Measurements from ENCODE around the gene TULP1. TPM values are rescaled to one million over a fixed set of nuclear protein-coding genes. Genes with fewer than 3 reads are reported as not detected.

TULP1 gene
- total and polyA plus RNA-seq, 2 of the 4 experiments (the other 2 are of a cell fraction) = not detected

DNA sequence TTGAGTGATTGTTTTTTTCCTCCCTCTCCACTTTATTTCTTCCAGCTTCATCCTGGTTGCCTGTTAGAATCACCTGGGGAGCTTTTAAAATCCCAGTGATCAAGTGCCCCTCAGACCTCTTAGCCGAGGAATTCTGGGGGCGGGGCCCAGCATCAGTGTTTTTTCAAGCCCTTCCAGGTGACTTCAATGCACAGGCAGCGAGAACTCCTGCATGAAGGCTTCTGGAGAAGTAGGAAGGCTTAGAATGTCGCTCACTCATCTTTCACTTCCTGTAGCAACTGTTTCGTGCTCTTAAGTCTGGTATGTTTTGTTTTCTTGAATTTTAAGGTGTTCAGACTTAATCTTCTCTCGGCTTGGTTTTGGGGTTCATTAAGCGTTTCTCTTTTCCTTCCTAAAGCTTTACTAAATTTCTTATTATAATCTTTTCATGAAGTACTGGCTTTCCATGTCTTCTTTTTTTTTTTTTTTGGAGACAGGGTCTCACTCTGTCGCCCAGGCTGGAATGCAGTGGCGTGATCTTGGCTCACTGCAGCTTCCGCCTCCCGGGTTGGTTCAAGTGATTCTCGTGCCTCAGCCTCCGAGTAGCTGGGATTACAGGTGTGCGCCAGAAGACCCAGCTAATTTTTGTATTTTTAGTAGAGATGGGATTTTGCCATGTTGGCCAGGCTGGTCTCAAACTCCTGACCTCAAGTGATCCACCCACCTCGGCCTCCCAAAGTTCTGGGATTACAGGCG lies 30.9 kb upstream of the TULP1 start:
- no peaks in the 10 kb centered on the region for H3K9me1 ChIP-seq (ENCODE audit: insufficient read depth, low read length)
- WGBS, 2 experiments (ENCODE audit: extremely low coverage in 2 of 2, insufficient read length in 1 of 2) = no CpG with 5 or more reads among the region's 16 CpGs
- no peak overlapping the region for H2BK20ac ChIP-seq (ENCODE audit: low read depth, low read length)
- H4K5ac ChIP-seq (ENCODE audit: low read depth, low read length) = no peak overlapping the region
- H3K27ac ChIP-seq (ENCODE audit: insufficient read depth, low read length) = no peak overlapping the region
- H3K9ac ChIP-seq (ENCODE audit: low read depth, low read length) = no peak overlapping the region
- peaks cover 2% of the 10 kb centered on the region; the same call in 1 of the 2 replicates for H3K9me3 ChIP-seq (ENCODE audit: control insufficient read depth, insufficient read depth, low read length)
- TF ChIP-seq, protein P1, sequence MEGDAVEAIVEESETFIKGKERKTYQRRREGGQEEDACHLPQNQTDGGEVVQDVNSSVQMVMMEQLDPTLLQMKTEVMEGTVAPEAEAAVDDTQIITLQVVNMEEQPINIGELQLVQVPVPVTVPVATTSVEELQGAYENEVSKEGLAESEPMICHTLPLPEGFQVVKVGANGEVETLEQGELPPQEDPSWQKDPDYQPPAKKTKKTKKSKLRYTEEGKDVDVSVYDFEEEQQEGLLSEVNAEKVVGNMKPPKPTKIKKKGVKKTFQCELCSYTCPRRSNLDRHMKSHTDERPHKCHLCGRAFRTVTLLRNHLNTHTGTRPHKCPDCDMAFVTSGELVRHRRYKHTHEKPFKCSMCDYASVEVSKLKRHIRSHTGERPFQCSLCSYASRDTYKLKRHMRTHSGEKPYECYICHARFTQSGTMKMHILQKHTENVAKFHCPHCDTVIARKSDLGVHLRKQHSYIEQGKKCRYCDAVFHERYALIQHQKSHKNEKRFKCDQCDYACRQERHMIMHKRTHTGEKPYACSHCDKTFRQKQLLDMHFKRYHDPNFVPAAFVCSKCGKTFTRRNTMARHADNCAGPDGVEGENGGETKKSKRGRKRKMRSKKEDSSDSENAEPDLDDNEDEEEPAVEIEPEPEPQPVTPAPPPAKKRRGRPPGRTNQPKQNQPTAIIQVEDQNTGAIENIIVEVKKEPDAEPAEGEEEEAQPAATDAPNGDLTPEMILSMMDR (conservative IDR thresholded peaks at IDR 0.05; ENCODE audit: low read depth, low read length) = no peak
- TF ChIP-seq MAFK (IDR thresholded peaks at IDR 0.05; ENCODE audit: low read depth, low read length) (no peak), RCOR1 (IDR thresholded peaks at IDR 0.05; ENCODE audit: insufficient replicate concordance, low read length) (no peak), RAD21 (IDR thresholded peaks at IDR 0.05; ENCODE audit: low read length) (no peak), FOS (IDR thresholded peaks at IDR 0.05; ENCODE audit: low read depth, low read length) (no peak), CHD1 (IDR thresholded peaks at IDR 0.05; ENCODE audit: low read depth, low read length) (no peak)
- TF ChIP-seq, protein P2, sequence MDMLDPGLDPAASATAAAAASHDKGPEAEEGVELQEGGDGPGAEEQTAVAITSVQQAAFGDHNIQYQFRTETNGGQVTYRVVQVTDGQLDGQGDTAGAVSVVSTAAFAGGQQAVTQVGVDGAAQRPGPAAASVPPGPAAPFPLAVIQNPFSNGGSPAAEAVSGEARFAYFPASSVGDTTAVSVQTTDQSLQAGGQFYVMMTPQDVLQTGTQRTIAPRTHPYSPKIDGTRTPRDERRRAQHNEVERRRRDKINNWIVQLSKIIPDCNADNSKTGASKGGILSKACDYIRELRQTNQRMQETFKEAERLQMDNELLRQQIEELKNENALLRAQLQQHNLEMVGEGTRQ (IDR thresholded peaks at IDR 0.05; ENCODE audit: low read depth, low read length) = no peak
- no peak overlapping the region for H2BK120ac ChIP-seq (ENCODE audit: low read depth, low read length)
- no peak overlapping the region for H3K18ac ChIP-seq (ENCODE audit: low read depth, low read length)
- DNase-seq (no peak), ATAC-seq (ENCODE audit: low read depth) (no peak)
- no peak overlapping the region for H3K4me3 ChIP-seq (ENCODE audit: insufficient read depth, low read depth, low read length)
- in situ Hi-C loops (cut with MboI; ENCODE audit: low sequenced_read_pairs) = loop anchor here (25.0 kb wide), 1 partner anchor 419 kb away; no protein-coding TSS in a partner anchor
- peaks cover 22% of the 10 kb centered on the region for H3K27me3 ChIP-seq (ENCODE audit: control insufficient read depth, insufficient read depth, low read length)
- no peaks in the 10 kb centered on the region for H3K36me3 ChIP-seq (ENCODE audit: control insufficient read depth, insufficient read depth, low read length)
- CTCF ChIA-PET = interaction anchor here (0.6 to 1.3 kb wide), 4 partner anchors 9 to 39 kb away, joined by 3 to 4 read pairs (median 4); no protein-coding TSS in a partner anchor
- no TSS peak for BruUV-seq (replicated peaks)
- no peak overlapping the region for H2BK5ac ChIP-seq (ENCODE audit: low read depth, low read length, poor library complexity, severe bottlenecking)
- no peaks in the 10 kb centered on the region for H3K4me1 ChIP-seq (ENCODE audit: control insufficient read depth, insufficient read depth, low read length)
- intact Hi-C loops (cut with micrococcal nuclease) = no loop called here
- H2BK15ac ChIP-seq (ENCODE audit: low read depth, low read length) = no peak overlapping the region
- dilution Hi-C loops (cut with HindIII; ENCODE audit: low sequenced_read_pairs, unreplicated experiment) = no loop called here
- H3K14ac ChIP-seq (replicated peaks; ENCODE audit: low read depth, low read length) = no peak overlapping the region
- POLR2A ChIA-PET (ENCODE audit: unreplicated experiment) = no interaction called here
- H2AFZ ChIP-seq (replicated peaks; ENCODE audit: low read length, poor library complexity) = no peak overlapping the region
- H3K23ac ChIP-seq (ENCODE audit: low read depth, low read length) = no peak overlapping the region
- no peak overlapping the region for H3K56ac ChIP-seq (ENCODE audit: extremely low read depth, insufficient read depth, low read length)
- no peak overlapping the region for H4K91ac ChIP-seq (ENCODE audit: insufficient read depth, low read depth, low read length)
- H3K4ac ChIP-seq (ENCODE audit: low read depth, low read length) = no peak overlapping the region
- H3K79me1 ChIP-seq (ENCODE audit: low read depth in 1 of 2, low read length in 2 of 2) = no peaks in the 10 kb centered on the region
- no peak overlapping the region for H4K8ac ChIP-seq (ENCODE audit: low read depth in 2 of 2, low read length in 2 of 2)
- no peak overlapping the region for H2AK5ac ChIP-seq (ENCODE audit: low read depth, low read length)
- H3K4me2 ChIP-seq (ENCODE audit: low read depth, low read length) = no peak overlapping the region
- no peaks in the 10 kb centered on the region for H4K20me1 ChIP-seq (ENCODE audit: insufficient read depth, low read length)
- no peak overlapping the region for H2AK9ac ChIP-seq (replicated peaks; ENCODE audit: low read depth, low read length, poor library complexity)

All from IMR-90 (cell line).